Coronary artery (tissue), 2 donors: Measurements from ENCODE around the gene C3.
"Not testable (repeated sequence)": the region's sequence is repeated elsewhere in the genome, so short reads cannot be mapped to it uniquely, and the experiment has no call there.

Source experiments
- DNase-seq: peaks from one replicate; pipeline ENCODE4 v3.0.0-alpha.2; 2017; ENCODE audit warnings: low spot score
- H3K27ac ChIP-seq, 2 donors: fragments of 200-600 bp; sonication (generic); one replicate each; pipeline ENCODE4 v1.5.1; 2016 to 2019
- H3K4me3 ChIP-seq: fragments of 200-600 bp; sonication (generic); 2 replicates; pipeline ENCODE4 v1.5.1; 2016; ENCODE audit warnings: mild to moderate bottlenecking, moderate library complexity
- TF ChIP-seq, protein P1 (sequence below): fragments of 200-600 bp; sonication (generic); IDR thresholded peaks from one replicate; pipeline ENCODE4 v1.5.1; 2019; ENCODE audit warnings: antibody characterized with exemption

Gene C3

DNA sequence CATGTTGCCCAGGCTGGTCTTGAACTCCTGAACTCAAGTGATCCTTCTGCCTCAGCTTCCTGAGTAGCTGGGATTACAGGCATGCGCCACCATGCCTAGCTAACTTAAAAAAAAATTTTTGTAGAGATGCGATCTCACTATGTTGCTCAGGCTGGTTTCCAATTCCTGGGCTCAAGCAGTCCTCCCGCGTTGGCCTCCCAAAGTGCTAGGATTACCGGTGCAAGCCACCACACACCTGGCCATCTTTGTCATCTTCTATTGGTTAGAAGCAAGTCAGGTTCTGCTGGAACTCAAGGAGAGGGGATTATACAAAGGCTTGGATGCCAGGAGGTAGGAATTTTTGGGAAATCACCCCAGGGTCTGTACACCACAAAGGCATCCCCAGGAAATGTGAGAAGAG, 75.7 kb downstream of the C3 start:
- Histone ChIP-seq H3K4me3 (no peak overlapping the region), H3K27ac (no peak overlapping the region)
- TF ChIP-seq, protein P1, sequence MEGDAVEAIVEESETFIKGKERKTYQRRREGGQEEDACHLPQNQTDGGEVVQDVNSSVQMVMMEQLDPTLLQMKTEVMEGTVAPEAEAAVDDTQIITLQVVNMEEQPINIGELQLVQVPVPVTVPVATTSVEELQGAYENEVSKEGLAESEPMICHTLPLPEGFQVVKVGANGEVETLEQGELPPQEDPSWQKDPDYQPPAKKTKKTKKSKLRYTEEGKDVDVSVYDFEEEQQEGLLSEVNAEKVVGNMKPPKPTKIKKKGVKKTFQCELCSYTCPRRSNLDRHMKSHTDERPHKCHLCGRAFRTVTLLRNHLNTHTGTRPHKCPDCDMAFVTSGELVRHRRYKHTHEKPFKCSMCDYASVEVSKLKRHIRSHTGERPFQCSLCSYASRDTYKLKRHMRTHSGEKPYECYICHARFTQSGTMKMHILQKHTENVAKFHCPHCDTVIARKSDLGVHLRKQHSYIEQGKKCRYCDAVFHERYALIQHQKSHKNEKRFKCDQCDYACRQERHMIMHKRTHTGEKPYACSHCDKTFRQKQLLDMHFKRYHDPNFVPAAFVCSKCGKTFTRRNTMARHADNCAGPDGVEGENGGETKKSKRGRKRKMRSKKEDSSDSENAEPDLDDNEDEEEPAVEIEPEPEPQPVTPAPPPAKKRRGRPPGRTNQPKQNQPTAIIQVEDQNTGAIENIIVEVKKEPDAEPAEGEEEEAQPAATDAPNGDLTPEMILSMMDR = no peak
- no peak for DNase-seq

DNA sequence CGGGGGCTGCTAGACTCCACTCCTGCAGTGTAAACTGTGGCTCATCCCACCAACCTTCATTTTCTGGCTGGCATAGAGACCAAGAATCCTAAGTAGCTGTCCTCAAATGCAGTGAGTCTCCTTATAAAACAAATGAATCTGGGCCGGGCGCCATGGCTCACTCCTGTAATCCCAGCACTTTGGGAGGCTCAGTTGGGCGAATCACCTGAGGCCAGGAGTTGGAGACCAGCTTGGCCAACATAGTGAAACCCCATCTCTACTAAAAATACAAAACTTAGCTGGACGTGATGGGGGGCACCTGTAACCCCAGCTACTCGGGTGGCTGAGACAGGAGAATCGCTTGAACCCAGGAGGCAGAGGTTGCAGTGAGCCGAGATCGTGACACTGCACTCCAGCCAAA, 80.1 kb downstream of the C3 start:
- not testable (repeated sequence) for DNase-seq, H3K4me3 ChIP-seq, H3K27ac ChIP-seq

DNA sequence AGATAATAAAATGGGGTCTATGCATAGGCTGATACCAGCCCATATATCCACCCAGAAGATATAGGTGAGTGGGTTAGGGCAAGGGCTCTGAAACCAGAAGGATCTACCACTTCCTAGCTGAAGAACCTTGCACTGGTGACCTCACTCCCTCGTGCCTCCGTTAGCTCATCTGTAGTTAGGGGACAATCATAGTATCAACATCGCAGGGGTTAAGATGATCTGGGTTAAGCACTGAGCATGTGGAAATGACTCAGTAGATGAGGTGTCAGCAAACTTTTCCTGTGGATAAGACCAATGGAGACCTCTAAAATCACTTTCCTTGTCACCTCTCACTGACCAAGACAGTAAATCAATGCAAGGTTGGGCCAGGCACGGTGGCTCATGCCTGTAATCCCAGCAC, 81.0 kb downstream of the C3 start:
- Histone ChIP-seq H3K27ac (no peak overlapping the region), H3K4me3 (no peak overlapping the region)
- DNase-seq = no peak
- TF ChIP-seq, protein P1 = no peak

DNA sequence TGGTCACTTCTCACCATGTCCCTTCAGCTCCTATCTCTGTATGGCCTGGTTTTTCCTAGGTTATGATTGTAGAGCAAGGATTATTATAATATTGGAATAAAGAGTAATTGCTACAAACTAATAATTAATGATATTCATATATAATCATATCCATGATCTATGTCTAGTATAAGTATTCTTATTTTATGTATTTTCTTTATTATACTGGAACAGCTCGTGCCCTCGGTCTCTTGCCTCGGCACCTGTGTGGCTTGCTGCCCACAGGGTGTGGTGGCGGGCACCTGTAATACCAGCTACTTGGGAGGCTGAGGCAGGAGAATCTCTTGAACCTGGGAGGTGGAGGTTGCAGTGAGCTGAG, 87.0 kb downstream of the C3 start:
- not testable (repeated sequence) for DNase-seq, H3K4me3 ChIP-seq, H3K27ac ChIP-seq

DNA sequence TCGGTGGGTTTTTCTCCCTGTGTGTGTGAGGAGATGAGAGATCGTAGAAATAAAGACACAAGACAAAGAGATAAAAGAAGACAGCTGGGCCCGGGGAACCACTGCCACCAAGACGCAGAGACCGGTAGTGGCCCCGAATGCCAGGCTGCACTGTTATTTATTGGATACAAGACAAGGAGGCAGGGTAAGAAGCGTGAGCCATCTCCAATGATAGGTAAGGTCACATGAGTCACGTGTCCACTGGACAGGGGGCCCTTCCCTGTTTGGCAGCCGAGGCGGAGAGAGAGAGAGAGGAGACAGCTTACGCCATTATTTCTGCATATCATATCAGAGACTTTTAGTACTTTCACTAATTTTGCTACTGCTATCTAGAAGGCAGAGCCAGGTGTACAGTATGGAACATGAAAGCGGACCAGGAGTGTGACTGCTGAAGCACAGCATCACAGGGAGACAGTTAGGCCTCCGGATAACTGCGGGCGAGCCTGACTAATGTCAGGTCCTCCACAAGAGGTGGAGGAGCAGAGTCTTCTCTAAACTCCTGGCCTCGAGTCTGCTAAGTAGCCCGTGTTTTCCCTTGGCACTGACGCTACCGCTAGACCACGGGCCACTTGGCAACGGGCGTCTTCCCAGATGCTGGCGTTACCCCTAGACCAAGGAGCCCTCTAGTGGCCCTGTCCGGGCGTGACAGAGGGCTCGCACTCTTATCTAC, 87.5 kb downstream of the C3 start:
- not testable (repeated sequence) for H3K4me3 ChIP-seq, DNase-seq, H3K27ac ChIP-seq

DNA sequence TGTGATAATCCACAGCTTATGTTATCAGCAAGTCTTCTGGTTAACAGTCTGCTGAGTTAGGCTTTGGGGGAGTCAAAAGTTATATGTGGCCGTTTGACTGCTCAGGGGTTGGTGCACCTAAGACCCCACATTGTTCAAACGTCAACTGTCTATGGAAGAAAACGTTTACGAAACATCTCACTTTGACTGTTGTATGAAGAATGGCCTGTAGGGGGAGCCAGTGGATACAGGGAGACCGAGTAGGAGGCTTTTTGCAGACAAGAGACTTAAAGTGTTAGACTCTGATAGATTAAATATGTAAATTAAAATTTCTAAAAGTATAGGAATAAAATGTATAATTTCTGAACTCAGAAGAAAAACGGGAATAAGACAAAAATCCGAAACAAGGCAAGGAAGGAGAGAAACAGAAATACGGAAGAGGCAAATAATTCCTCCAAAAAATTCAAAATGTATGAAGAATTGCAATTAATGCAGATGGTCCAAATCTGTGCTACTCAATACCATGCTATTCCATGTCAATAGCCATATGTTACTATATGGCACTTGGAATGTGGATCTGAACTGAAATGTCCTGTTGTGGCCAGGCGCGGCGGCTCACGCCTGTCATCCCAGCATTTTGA, 88.3 kb downstream of the C3 start:
- TF ChIP-seq, protein P1 = peak; percentile 76
- H3K27ac ChIP-seq = no peak overlapping the region
- DNase-seq = no peak
- no peak overlapping the region for H3K4me3 ChIP-seq
